Left lung (tissue), 10 donors: ENCODE measurements around the gene CLIC5. TPM values are rescaled to one million over a fixed set of nuclear protein-coding genes. Genes with fewer than 3 reads are reported as not detected.

ENCODE experiments used
- ATAC-seq: fragments of 200-7000 bp; cut with Tn5 transposase; one replicate; pipeline ENCODE4 v1.9.1; 2020; ENCODE audit warnings: moderate library complexity
- DNase-seq, 4 donors: peaks; one replicate each; pipeline ENCODE4 v3.0.0-alpha.2; 2013 to 2020
- H3K27ac ChIP-seq, 2 donors: fragments of 200-600 bp; sonication (generic) in 1 of 2; one replicate each; pipeline versions ENCODE4 v1.5.0 to v1.8.0; 2020 to 2021
- H3K27me3 ChIP-seq, 2 donors: fragments of 200-600 bp; sonication (generic) in 1 of 2; one replicate each; pipeline versions ENCODE4 v1.5.0 to v1.8.0; 2020 to 2021
- H3K36me3 ChIP-seq, 2 donors: fragments of 200-600 bp; sonication (generic) in 1 of 2; one replicate each; pipeline versions ENCODE4 v1.5.0 to v1.8.0; 2020 to 2021
- H3K4me1 ChIP-seq, 2 donors: fragments of 200-600 bp; one replicate each; pipeline ENCODE4 v1.8.0; 2021
- H3K4me3 ChIP-seq, 2 donors: fragments of 200-600 bp; sonication (generic) in 1 of 2; one replicate each; pipeline versions ENCODE4 v1.5.0 to v1.8.0; 2020 to 2021; ENCODE audit warnings: mild to moderate bottlenecking in 1 of 2
- H3K9me3 ChIP-seq, 2 donors: fragments of 200-600 bp; sonication (generic) in 1 of 2; one replicate each; pipeline versions ENCODE4 v1.5.0 to v1.8.0; 2020 to 2021
- intact Hi-C, 2 donors: fragments of 100-400 bp; cut with DNase I; formaldehyde crosslinking; loops; one replicate each; pipeline versions ENCODE4 v1.11.2 to v1.14.2; 2022
- polyA plus RNA-seq, 6 donors: library from polyadenylated mRNA; unstranded; fragments of 120-200 nt; gene quantifications; one replicate each; pipeline ENCODE4 v1.2.1, GENCODE V29; 2013; ENCODE audit not compliant: insufficient read length in 6 of 6
- total RNA-seq, 2 donors: library from RNA; stranded (reverse); fragmentation: NEBNext Ultra II Directional; extraction: Animal tissue kit (Norgen Biotek cat#: 25700); gene quantifications; one replicate each; pipeline ENCODE4 v1.2.1, GENCODE V29; 2021
- TF ChIP-seq, protein P1 (sequence below), 2 donors: fragments of 200-600 bp; sonication (generic) in 1 of 2; IDR thresholded peaks; one replicate each; pipeline versions ENCODE4 v1.5.0 to v1.8.0; 2021; ENCODE audit warnings: antibody characterized with exemption in 2 of 2
- donor health status: DM: no; HTN: yes; CAD: no.
- donor health status: DM: no; HTN: no; CAD: no.

The CLIC5 gene
- total and polyA plus RNA-seq, 8 donors, result 8.8 to 179 (median 10.2) TPM

DNA sequence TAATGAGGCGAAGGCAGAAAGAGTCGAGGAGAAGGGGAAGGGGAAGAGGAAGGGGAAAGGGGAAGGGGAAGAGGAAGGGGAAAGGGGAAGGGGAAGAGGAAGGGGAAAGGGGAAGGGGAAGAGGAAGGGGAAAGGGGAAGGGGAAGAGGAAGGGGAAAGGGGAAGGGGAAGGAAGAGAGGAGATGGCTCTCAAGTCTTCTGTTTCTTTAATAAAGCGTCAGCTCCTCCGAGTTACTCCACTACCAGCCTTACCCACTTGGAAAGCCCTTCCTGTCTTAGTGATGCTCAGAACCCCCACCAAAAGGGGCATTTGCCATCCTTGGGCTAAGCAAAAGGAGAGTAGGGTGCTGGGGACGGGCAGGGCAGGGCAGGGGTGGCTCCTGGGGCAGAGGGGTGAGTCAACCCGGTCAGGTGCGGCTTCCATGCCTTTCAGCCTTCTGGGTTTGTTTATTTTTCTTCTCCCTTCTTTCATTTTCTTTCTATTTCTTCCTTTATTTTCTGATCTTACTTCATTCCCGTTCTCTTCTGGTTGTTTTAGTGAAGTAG, 476 bp upstream of the CLIC5 start:
- no peak for DNase-seq
- H3K9me3 ChIP-seq, result no peaks in the 10 kb centered on the region
- H3K27ac ChIP-seq, result peak overlapping the region in 1 of 2 donors; percentile 80
- H3K4me1 ChIP-seq, result peaks cover 9 to 22% of the 10 kb centered on the region in 2 donors
- peak; percentile 20 for ATAC-seq
- TF ChIP-seq, protein P1, sequence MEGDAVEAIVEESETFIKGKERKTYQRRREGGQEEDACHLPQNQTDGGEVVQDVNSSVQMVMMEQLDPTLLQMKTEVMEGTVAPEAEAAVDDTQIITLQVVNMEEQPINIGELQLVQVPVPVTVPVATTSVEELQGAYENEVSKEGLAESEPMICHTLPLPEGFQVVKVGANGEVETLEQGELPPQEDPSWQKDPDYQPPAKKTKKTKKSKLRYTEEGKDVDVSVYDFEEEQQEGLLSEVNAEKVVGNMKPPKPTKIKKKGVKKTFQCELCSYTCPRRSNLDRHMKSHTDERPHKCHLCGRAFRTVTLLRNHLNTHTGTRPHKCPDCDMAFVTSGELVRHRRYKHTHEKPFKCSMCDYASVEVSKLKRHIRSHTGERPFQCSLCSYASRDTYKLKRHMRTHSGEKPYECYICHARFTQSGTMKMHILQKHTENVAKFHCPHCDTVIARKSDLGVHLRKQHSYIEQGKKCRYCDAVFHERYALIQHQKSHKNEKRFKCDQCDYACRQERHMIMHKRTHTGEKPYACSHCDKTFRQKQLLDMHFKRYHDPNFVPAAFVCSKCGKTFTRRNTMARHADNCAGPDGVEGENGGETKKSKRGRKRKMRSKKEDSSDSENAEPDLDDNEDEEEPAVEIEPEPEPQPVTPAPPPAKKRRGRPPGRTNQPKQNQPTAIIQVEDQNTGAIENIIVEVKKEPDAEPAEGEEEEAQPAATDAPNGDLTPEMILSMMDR (IDR thresholded peaks at IDR 0.05), result no peak
- intact Hi-C loops, result no loop called here
- H3K27me3 ChIP-seq, result peaks cover 23 to 40% of the 10 kb centered on the region in 2 donors
- H3K4me3 ChIP-seq, result peak overlapping the region; percentile 44 to 51
- H3K36me3 ChIP-seq, result no peaks in the 10 kb centered on the region

DNA sequence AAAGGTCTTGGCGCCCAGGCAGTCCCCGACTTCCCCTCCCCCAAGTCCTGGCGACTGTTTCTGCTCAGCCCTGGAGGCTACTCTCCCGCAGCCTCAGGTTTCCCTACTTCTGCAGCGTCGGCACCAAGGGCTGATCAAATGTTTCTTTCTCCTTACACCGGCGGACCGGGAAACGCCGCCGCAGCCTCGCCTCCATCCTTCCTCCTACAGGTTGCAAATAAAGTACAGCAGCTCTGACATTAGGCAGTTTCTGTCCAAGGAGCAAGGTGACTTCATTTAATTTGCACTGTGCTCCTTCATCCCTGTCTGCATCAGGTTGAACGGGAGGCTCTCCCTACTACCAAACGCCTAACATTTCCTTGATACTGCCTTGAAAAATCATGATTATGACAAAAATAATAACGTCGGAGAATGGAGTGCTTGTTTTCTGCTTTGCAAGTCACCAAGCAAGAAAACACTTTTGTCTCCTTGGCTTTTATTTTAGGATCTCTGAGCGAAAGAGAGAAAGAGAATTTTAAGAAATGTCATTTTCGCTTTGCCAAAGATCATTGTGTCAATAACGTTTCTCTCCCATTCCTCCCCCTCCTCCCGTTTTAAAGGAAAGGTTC, 1.0 kb downstream of the CLIC5 start:
- peak; percentile 68 for ATAC-seq
- TF ChIP-seq, protein P1 (IDR thresholded peaks at IDR 0.05), result no peak
- intact Hi-C loops, result no loop called here
- Histone ChIP-seq H3K9me3 (no peaks in the 10 kb centered on the region), H3K27ac (peak overlapping the region; percentile 80 to 82), H3K36me3 (no peaks in the 10 kb centered on the region), H3K27me3 (peaks cover 23 to 40% of the 10 kb centered on the region in 2 donors), H3K4me3 (peak overlapping the region; percentile 44 to 51), H3K4me1 (peaks cover 9 to 27% of the 10 kb centered on the region in 2 donors)
- peak in 3 of 4 donors; percentile 12 to 75 (median 37) for DNase-seq

DNA sequence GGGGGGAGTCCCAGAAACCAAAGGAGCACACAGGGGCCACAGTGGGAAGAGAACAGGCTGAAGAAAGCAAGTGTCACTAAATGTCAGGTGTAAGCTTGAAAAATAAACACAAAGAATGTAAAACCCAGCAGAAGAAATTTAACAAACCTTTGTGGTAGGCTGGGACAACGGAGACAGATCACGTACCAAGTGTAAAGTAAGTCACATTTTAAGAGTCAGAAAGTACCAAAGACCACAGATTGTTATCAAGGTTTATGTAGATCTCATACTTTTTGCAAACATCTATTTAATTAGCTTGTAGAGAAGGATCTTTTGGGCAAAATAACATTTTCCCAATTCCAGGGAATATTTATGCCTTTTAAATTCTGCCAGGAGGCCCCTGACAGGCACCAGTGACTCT, 1.6 kb downstream of the CLIC5 start:
- H3K36me3 ChIP-seq, result no peaks in the 10 kb centered on the region
- H3K4me1 ChIP-seq, result peaks cover 9 to 27% of the 10 kb centered on the region in 2 donors
- intact Hi-C loops, result no loop called here
- ATAC-seq (no peak), DNase-seq (no peak)
- peaks cover 23 to 40% of the 10 kb centered on the region in 2 donors for H3K27me3 ChIP-seq
- H3K27ac ChIP-seq, result peak overlapping the region; percentile 80 to 82
- TF ChIP-seq, protein P1 (IDR thresholded peaks at IDR 0.05), result no peak
- peak overlapping the region; percentile 44 to 51 for H3K4me3 ChIP-seq
- H3K9me3 ChIP-seq, result no peaks in the 10 kb centered on the region

DNA sequence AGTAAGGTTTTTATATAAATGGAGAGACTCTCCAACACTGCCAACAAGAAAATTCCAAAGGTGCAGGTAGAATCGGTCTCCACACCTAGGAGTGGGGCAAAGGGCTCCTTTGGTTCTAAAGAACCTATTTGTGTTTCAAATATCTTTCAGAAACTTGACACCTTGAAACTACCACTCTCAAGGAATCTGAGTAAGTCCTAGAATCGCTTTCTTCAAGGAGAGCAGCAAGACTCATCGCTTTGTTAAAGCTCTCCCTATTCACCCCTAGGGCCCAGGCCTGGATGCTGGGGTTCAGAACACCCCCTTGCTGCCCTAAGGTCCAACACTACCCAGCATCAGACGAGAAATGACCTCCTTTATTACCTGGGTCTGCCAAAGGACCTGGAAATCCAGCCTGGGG, 2.0 kb downstream of the CLIC5 start:
- intact Hi-C loops, result no loop called here
- ATAC-seq (no peak), DNase-seq (no peak)

DNA sequence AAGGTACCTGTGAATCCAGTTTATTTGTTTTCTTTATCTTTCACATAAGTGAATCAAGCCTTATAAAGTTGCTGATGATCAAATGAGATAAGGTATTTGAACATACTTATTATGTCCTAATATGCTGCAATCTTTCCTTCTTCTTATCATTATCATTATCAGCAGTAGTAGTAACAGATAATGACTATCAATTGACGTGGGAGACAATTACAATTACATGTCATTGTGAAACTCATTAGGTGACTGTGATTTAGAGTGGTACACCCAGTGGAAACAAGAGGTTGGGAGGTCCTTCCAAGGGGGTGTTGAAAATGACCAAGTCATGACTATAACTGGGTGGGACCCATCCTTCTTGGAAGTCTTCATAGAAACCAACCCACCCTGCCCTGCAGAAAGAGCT, 2.8 kb downstream of the CLIC5 start:
- no peak for DNase-seq
- intact Hi-C loops, result no loop called here
- H3K27ac ChIP-seq, result peak overlapping the region in 1 of 2 donors; percentile 23

More for the DNA sequence above, 2.0 kb downstream of the CLIC5 start:
- peaks cover 23 to 40% of the 10 kb centered on the region in 2 donors for H3K27me3 ChIP-seq
- no peaks in the 10 kb centered on the region for H3K36me3 ChIP-seq
- TF ChIP-seq, protein P1 (IDR thresholded peaks at IDR 0.05), result no peak
- H3K27ac ChIP-seq, result peak overlapping the region; percentile 80 to 82
- peak overlapping the region; percentile 0 to 51 for H3K4me3 ChIP-seq
- H3K9me3 ChIP-seq, result no peaks in the 10 kb centered on the region
- H3K4me1 ChIP-seq, result peaks cover 9 to 27% of the 10 kb centered on the region in 2 donors

More for the DNA sequence above, 2.8 kb downstream of the CLIC5 start:
- Histone ChIP-seq H3K4me3 (peak overlapping the region in 1 of 2 donors; percentile 0), H3K4me1 (peaks cover 9 to 27% of the 10 kb centered on the region in 2 donors), H3K9me3 (no peaks in the 10 kb centered on the region), H3K36me3 (no peaks in the 10 kb centered on the region), H3K27me3 (peaks cover 23 to 39% of the 10 kb centered on the region in 2 donors)
- TF ChIP-seq, protein P1 (IDR thresholded peaks at IDR 0.05), result no peak
- no peak for ATAC-seq
